Measurements from ENCODE around the gene GJB4. TPM values are rescaled to one million over a fixed set of nuclear protein-coding genes. Genes with fewer than 3 reads are reported as not detected.

Gene GJB4
- total and polyA plus RNA-seq, 4 donors = not detected

GRCh38 chr1:34758751-34759150, 789 bp upstream of the GJB4 start (continued):
- TF ChIP-seq ZBTB33 (IDR thresholded peaks at IDR 0.05) (no peak), CTCF (IDR thresholded peaks at IDR 0.05; ENCODE audit: low read depth, low read length, missing input control) (no peak)

GRCh38 chr1:34761176-34761761, 1.7 kb downstream of the GJB4 start:
- Histone ChIP-seq H3K27me3 (ENCODE audit: control insufficient read depth in 4 of 4, insufficient read depth in 4 of 4, low read length in 3 of 4) (no peaks in the 10 kb centered on the region), H3K4me1 (ENCODE audit: control insufficient read depth in 4 of 4, insufficient read depth in 4 of 4, low read length in 3 of 4) (no peaks in the 10 kb centered on the region), H3K9me3 (ENCODE audit: control insufficient read depth in 4 of 4, low read length in 3 of 4) (no peaks in the 10 kb centered on the region), H3K27ac (ENCODE audit: low read depth in 1 of 2, low read length in 2 of 2) (no peak overlapping the region), H3K36me3 (ENCODE audit: control insufficient read depth in 4 of 4, insufficient read depth in 3 of 4, low read depth in 1 of 4, low read length in 3 of 4) (no peaks in the 10 kb centered on the region), H3K9ac (ENCODE audit: low read depth in 1 of 2, low read length in 2 of 2) (no peak overlapping the region), H3K4me3 (ENCODE audit: low read depth in 1 of 3, low read length in 3 of 3) (no peak overlapping the region)
- no peak for TF ChIP-seq MAX (IDR thresholded peaks at IDR 0.05)
- no peak for TF ChIP-seq ATF3 (IDR thresholded peaks at IDR 0.05)
- no peak for TF ChIP-seq RAD21 (IDR thresholded peaks at IDR 0.05)
- DNase-seq (ENCODE audit: low spot score) = no peak
- WGBS = 94% methylated on average over 33 of the region's 33 CpGs

- H3K4me1 ChIP-seq (ENCODE audit: control insufficient read depth in 4 of 4, insufficient read depth in 4 of 4, low read length in 3 of 4) = no peaks in the 10 kb centered on the region
- no peak overlapping the region for H3K4me3 ChIP-seq (ENCODE audit: low read depth in 1 of 3, low read length in 3 of 3)
- no peak for TF ChIP-seq GABPA (IDR thresholded peaks at IDR 0.05 in 1 of 2, conservative IDR thresholded peaks at IDR 0.05 in 1 of 2)
- TF ChIP-seq NR2F2 (IDR thresholded peaks at IDR 0.05) = no peak
- TF ChIP-seq FOXA2 (IDR thresholded peaks at IDR 0.05) = no peak
- no peak for TF ChIP-seq RAD21 (IDR thresholded peaks at IDR 0.05)
- no peak for TF ChIP-seq RXRA (IDR thresholded peaks at IDR 0.05)
- WGBS = 91% methylated on average over 13 of the region's 13 CpGs
- no peak for DNase-seq (ENCODE audit: low spot score)
- no peak overlapping the region for H3K27ac ChIP-seq (ENCODE audit: low read depth in 1 of 2, low read length in 2 of 2)
- H3K9ac ChIP-seq (ENCODE audit: low read depth in 1 of 2, low read length in 2 of 2) = no peak overlapping the region
- H3K9me3 ChIP-seq (ENCODE audit: control insufficient read depth in 4 of 4, low read length in 3 of 4) = no peaks in the 10 kb centered on the region
- H3K27me3 ChIP-seq (ENCODE audit: control insufficient read depth in 4 of 4, insufficient read depth in 4 of 4, low read length in 3 of 4) = no peaks in the 10 kb centered on the region
- no peaks in the 10 kb centered on the region for H3K36me3 ChIP-seq (ENCODE audit: control insufficient read depth in 4 of 4, insufficient read depth in 3 of 4, low read depth in 1 of 4, low read length in 3 of 4)
Observed at GRCh38 chr1:34761776-34762307, 2.3 kb downstream of the GJB4 start.

GRCh38 chr1:34762474-34763141, 3.1 kb downstream of the GJB4 start:
- TF ChIP-seq FOXA2 (IDR thresholded peaks at IDR 0.05) (no peak), HNF4G (IDR thresholded peaks at IDR 0.05) (no peak), GABPA (IDR thresholded peaks at IDR 0.05 in 1 of 2, conservative IDR thresholded peaks at IDR 0.05 in 1 of 2) (no peak), HNF4A (conservative IDR thresholded peaks at IDR 0.05) (no peak), SP1 (IDR thresholded peaks at IDR 0.05) (no peak), FOXA1 (IDR thresholded peaks at IDR 0.05) (no peak), MAX (IDR thresholded peaks at IDR 0.05) (no peak), YY1 (IDR thresholded peaks at IDR 0.05) (no peak), CTCF (IDR thresholded peaks at IDR 0.05; ENCODE audit: low read depth, low read length, missing input control) (no peak), NR2F2 (IDR thresholded peaks at IDR 0.05) (no peak), RXRA (IDR thresholded peaks at IDR 0.05) (no peak)
- no peak overlapping the region for H3K4me3 ChIP-seq (ENCODE audit: low read depth in 1 of 3, low read length in 3 of 3)
- no peaks in the 10 kb centered on the region for H3K27me3 ChIP-seq (ENCODE audit: control insufficient read depth in 4 of 4, insufficient read depth in 4 of 4, low read length in 3 of 4)
- H3K27ac ChIP-seq (ENCODE audit: low read depth in 1 of 2, low read length in 2 of 2) = no peak overlapping the region
- H3K4me1 ChIP-seq (ENCODE audit: control insufficient read depth in 4 of 4, insufficient read depth in 4 of 4, low read length in 3 of 4) = no peaks in the 10 kb centered on the region
- DNase-seq (ENCODE audit: low spot score) = no peak
- no peak overlapping the region for H3K9ac ChIP-seq (ENCODE audit: low read depth in 1 of 2, low read length in 2 of 2)
- no peaks in the 10 kb centered on the region for H3K36me3 ChIP-seq (ENCODE audit: control insufficient read depth in 4 of 4, insufficient read depth in 3 of 4, low read depth in 1 of 4, low read length in 3 of 4)
- no peaks in the 10 kb centered on the region for H3K9me3 ChIP-seq (ENCODE audit: control insufficient read depth in 4 of 4, low read length in 3 of 4)
- 69% methylated on average over 7 of the region's 7 CpGs for WGBS
